MM.1S (cell line): ENCODE data around the gene SCOC.

Experiments
- DNase-seq: peaks from one replicate; pipeline ENCODE4 v3.0.0-alpha.2; 2015
- H2AFZ ChIP-seq: fragments of 300-600 bp; sonication (generic); 2 replicates; pipeline ENCODE4 v1.6.0; 2016; ENCODE audit warnings: antibody characterized with exemption, low read length
- H3F3A ChIP-seq: fragments of 300-600 bp; sonication (generic); 2 replicates; pipeline ENCODE4 v1.6.1; 2016; ENCODE audit warnings: mild to moderate bottlenecking, antibody characterized with exemption, low read length, moderate library complexity, mixed read lengths; ENCODE audit not compliant: insufficient read depth
- H3K27ac ChIP-seq: fragments of 300-600 bp; sonication (generic); 2 replicates; pipeline ENCODE4 v1.5.1; 2016; ENCODE audit warnings: mild to moderate bottlenecking, low read length
- H3K27me3 ChIP-seq: fragments of 300-600 bp; sonication (generic); replicated peaks from 2 replicates; pipeline ENCODE4 v1.6.0; 2016; ENCODE audit warnings: low read length; ENCODE audit not compliant: insufficient read depth
- H3K36me3 ChIP-seq: fragments of 300-600 bp; sonication (generic); replicated peaks from 2 replicates; pipeline ENCODE4 v1.6.1; 2016; ENCODE audit warnings: mild to moderate bottlenecking, low read length, mixed read lengths; ENCODE audit not compliant: insufficient read depth
- H3K4me1 ChIP-seq: fragments of 300-600 bp; sonication (generic); 2 replicates; pipeline ENCODE4 v1.6.1; 2016; ENCODE audit warnings: low read length, mixed read lengths
- H3K4me2 ChIP-seq: fragments of 300-600 bp; sonication (generic); 2 replicates; pipeline ENCODE4 v1.6.0; 2016; ENCODE audit warnings: low read depth, low read length
- H3K4me3 ChIP-seq: fragments of 300-600 bp; sonication (generic); 2 replicates; pipeline ENCODE4 v1.5.1; 2016; ENCODE audit warnings: low read length, mixed read lengths
- H3K79me2 ChIP-seq: fragments of 300-600 bp; sonication (generic); 2 replicates; pipeline ENCODE4 v1.6.1; 2016; ENCODE audit warnings: mixed run types, low read length, mixed read lengths
- H3K9ac ChIP-seq: fragments of 300-600 bp; sonication (generic); 2 replicates; pipeline ENCODE4 v1.6.1; 2016; ENCODE audit warnings: low read length, mixed read lengths
- H3K9me2 ChIP-seq: fragments of 300-600 bp; sonication (generic); replicated peaks from 2 replicates; pipeline ENCODE4 v1.6.1; 2016; ENCODE audit warnings: mild to moderate bottlenecking, low read length, mixed read lengths; ENCODE audit not compliant: insufficient read depth
- H3K9me3 ChIP-seq: fragments of 300-600 bp; sonication (generic); replicated peaks from 2 replicates; pipeline ENCODE4 v1.6.1; 2016; ENCODE audit warnings: mild to moderate bottlenecking, low read length, mixed read lengths; ENCODE audit not compliant: insufficient read depth
- H4K20me1 ChIP-seq: fragments of 300-600 bp; sonication (generic); 2 replicates; pipeline ENCODE4 v1.6.1; 2016; ENCODE audit warnings: mild to moderate bottlenecking, low read length, moderate library complexity, mixed read lengths; ENCODE audit not compliant: insufficient read depth
- CTCF ChIP-seq: fragments of 300-600 bp; sonication (generic); IDR thresholded peaks from 2 replicates; pipeline ENCODE4 v1.5.1; 2016; ENCODE audit warnings: antibody characterized with exemption, low read length, mixed read lengths
- EZH2 ChIP-seq: fragments of 300-600 bp; sonication (generic); optimal IDR thresholded peaks from 2 replicates; pipeline ENCODE3; 2017; ENCODE audit warnings: low read depth, mild to moderate bottlenecking, antibody characterized with exemption, low read length, mixed read lengths
- EZH2phosphoT487 ChIP-seq: fragments of 300-600 bp; sonication (generic); IDR thresholded peaks from 2 replicates; pipeline ENCODE4 v1.6.1; 2018; ENCODE audit warnings: antibody characterized with exemption, low read length

SCOC gene

DNA sequence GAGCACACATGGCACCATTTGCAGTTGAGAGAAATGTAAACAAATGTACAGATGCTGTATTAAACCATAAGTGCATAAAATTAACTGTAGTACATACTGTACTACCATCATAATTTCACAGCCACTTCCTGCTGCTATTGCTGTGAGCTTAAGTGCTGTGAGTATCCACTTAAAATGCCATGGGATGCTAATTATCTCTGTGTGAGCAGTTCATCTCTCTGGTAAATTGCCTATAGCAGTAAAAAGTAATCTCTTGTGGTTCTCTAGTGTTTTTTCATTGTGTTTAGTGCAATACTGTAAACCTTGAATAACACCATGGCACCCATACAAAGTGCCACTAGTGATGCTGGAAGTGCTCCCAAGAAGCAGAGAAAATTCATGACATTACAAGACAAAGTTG lies 9.9 kb upstream of the SCOC start:
- no peak overlapping the region for H3K27ac ChIP-seq
- H3K4me2 ChIP-seq, result no peak overlapping the region
- H3K9me2 ChIP-seq, result no peaks in the 10 kb centered on the region
- H3K4me3 ChIP-seq, result no peak overlapping the region
- no peak for TF ChIP-seq EZH2
- no peak for TF ChIP-seq EZH2phosphoT487
- no peak for TF ChIP-seq CTCF
- H3K27me3 ChIP-seq, result no peaks in the 10 kb centered on the region
- no peaks in the 10 kb centered on the region for H4K20me1 ChIP-seq
- H3F3A ChIP-seq, result no peaks in the 10 kb centered on the region
- H3K9ac ChIP-seq, result no peak overlapping the region
- H3K36me3 ChIP-seq, result no peaks in the 10 kb centered on the region
- H2AFZ ChIP-seq, result no peak overlapping the region
- no peaks in the 10 kb centered on the region for H3K4me1 ChIP-seq
- H3K79me2 ChIP-seq, result no peaks in the 10 kb centered on the region
- H3K9me3 ChIP-seq, result no peaks in the 10 kb centered on the region
- no peak for DNase-seq

GRCh38 chr4:140367738-140368137 lies 5.7 kb upstream of the SCOC start:
- H3K79me2 ChIP-seq, result no peaks in the 10 kb centered on the region

GRCh38 chr4:140368686-140369085 lies 4.8 kb upstream of the SCOC start:
- Histone ChIP-seq H2AFZ (no peak overlapping the region), H3K4me3 (no peak overlapping the region), H3K9ac (no peak overlapping the region), H3K27me3 (no peaks in the 10 kb centered on the region), H3K79me2 (peaks cover 2% of the 10 kb centered on the region), H4K20me1 (no peaks in the 10 kb centered on the region), H3F3A (no peaks in the 10 kb centered on the region), H3K9me3 (no peaks in the 10 kb centered on the region), H3K27ac (no peak overlapping the region), H3K36me3 (no peaks in the 10 kb centered on the region), H3K4me2 (no peak overlapping the region), H3K4me1 (no peaks in the 10 kb centered on the region), H3K9me2 (no peaks in the 10 kb centered on the region)
- TF ChIP-seq EZH2phosphoT487 (no peak), EZH2 (no peak), CTCF (no peak)
- no peak for DNase-seq

More at GRCh38 chr4:140367738-140368137, 5.7 kb upstream of the SCOC start:
- no peak for DNase-seq
- no peak overlapping the region for H3K9ac ChIP-seq
- no peak overlapping the region for H2AFZ ChIP-seq
- no peaks in the 10 kb centered on the region for H3K36me3 ChIP-seq
- H3K4me3 ChIP-seq, result no peak overlapping the region
- H3K9me2 ChIP-seq, result no peaks in the 10 kb centered on the region
- H4K20me1 ChIP-seq, result no peaks in the 10 kb centered on the region
- no peaks in the 10 kb centered on the region for H3F3A ChIP-seq
- no peaks in the 10 kb centered on the region for H3K9me3 ChIP-seq
- no peak overlapping the region for H3K4me2 ChIP-seq
- no peak overlapping the region for H3K27ac ChIP-seq
- no peak for TF ChIP-seq CTCF
- no peak for TF ChIP-seq EZH2phosphoT487
- no peak for TF ChIP-seq EZH2
- no peaks in the 10 kb centered on the region for H3K4me1 ChIP-seq
- H3K27me3 ChIP-seq, result no peaks in the 10 kb centered on the region
